RWPE2 (cell line): Measurements from ENCODE around the gene PTN.
"Not testable (repeated sequence)": the region's sequence is repeated elsewhere in the genome, so short reads cannot be mapped to it uniquely, and the experiment has no call there.

Experiments
- ATAC-seq: fragments of 200-7000 bp; cut with Tn5 transposase; 3 replicates; pipeline ENCODE4 v1.9.1; 2021; ENCODE audit warnings: low read depth
- DNase-seq: peaks from one replicate; pipeline ENCODE4 v3.0.0-alpha.2; 2020; ENCODE audit warnings: low spot score
- H3K27ac ChIP-seq: fragments of 450-650 bp; 2 replicates; pipeline ENCODE4 v1.5.1; 2017; ENCODE audit warnings: mild to moderate bottlenecking; ENCODE audit not compliant: poor library complexity, severe bottlenecking
- H3K27me3 ChIP-seq: fragments of 250-450 bp; sonication (Bioruptor Pico); 2 replicates; pipeline ENCODE4 v1.5.1; 2021; ENCODE audit warnings: mild to moderate bottlenecking, moderate library complexity; ENCODE audit not compliant: insufficient read depth, poor library complexity, severe bottlenecking
- H3K36me3 ChIP-seq: fragments of 250-450 bp; sonication (Bioruptor Pico); 2 replicates; pipeline ENCODE4 v1.5.1; 2020; ENCODE audit warnings: low read depth, mild to moderate bottlenecking, moderate library complexity
- H3K4me1 ChIP-seq: fragments of 250-450 bp; sonication (Bioruptor Pico); 2 replicates; pipeline ENCODE4 v1.5.1; 2021; ENCODE audit warnings: mild to moderate bottlenecking, moderate library complexity; ENCODE audit not compliant: insufficient read depth, poor library complexity, severe bottlenecking
- H3K4me3 ChIP-seq: fragments of 250-450 bp; sonication (Bioruptor Pico); 2 replicates; pipeline ENCODE4 v1.5.1; 2021; ENCODE audit warnings: mild to moderate bottlenecking, moderate library complexity; ENCODE audit not compliant: severe bottlenecking
- H3K9me3 ChIP-seq: fragments of 250-450 bp; sonication (Bioruptor Pico); 2 replicates; pipeline ENCODE4 v1.5.1; 2021; ENCODE audit warnings: mild to moderate bottlenecking, moderate library complexity; ENCODE audit not compliant: severe bottlenecking
- TF ChIP-seq, protein P1 (sequence below): fragments of 450-650 bp; IDR thresholded peaks from one replicate; pipeline ENCODE4 v1.5.1; 2017; ENCODE audit warnings: mild to moderate bottlenecking, moderate library complexity; ENCODE audit not compliant: poor library complexity, severe bottlenecking

PTN gene

GRCh38 chr7:137266764-137267163 is 76.8 kb downstream of the PTN start:
- Histone ChIP-seq H3K9me3 (no peaks in the 10 kb centered on the region), H3K36me3 (no peaks in the 10 kb centered on the region), H3K4me1 (no peaks in the 10 kb centered on the region), H3K27ac (no peak overlapping the region), H3K27me3 (no peaks in the 10 kb centered on the region), H3K4me3 (no peak overlapping the region)
- DNase-seq, result no peak
- TF ChIP-seq, protein P1, sequence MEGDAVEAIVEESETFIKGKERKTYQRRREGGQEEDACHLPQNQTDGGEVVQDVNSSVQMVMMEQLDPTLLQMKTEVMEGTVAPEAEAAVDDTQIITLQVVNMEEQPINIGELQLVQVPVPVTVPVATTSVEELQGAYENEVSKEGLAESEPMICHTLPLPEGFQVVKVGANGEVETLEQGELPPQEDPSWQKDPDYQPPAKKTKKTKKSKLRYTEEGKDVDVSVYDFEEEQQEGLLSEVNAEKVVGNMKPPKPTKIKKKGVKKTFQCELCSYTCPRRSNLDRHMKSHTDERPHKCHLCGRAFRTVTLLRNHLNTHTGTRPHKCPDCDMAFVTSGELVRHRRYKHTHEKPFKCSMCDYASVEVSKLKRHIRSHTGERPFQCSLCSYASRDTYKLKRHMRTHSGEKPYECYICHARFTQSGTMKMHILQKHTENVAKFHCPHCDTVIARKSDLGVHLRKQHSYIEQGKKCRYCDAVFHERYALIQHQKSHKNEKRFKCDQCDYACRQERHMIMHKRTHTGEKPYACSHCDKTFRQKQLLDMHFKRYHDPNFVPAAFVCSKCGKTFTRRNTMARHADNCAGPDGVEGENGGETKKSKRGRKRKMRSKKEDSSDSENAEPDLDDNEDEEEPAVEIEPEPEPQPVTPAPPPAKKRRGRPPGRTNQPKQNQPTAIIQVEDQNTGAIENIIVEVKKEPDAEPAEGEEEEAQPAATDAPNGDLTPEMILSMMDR, result no peak
- ATAC-seq, result no peak

- H3K9me3 ChIP-seq, H3K27me3 ChIP-seq, H3K4me3 ChIP-seq, H3K4me1 ChIP-seq, ATAC-seq, H3K27ac ChIP-seq, H3K36me3 ChIP-seq, DNase-seq: not testable (repeated sequence)
These were observed 78.1 kb downstream of the PTN start for GRCh38 chr7:137265480-137265879.

DNA sequence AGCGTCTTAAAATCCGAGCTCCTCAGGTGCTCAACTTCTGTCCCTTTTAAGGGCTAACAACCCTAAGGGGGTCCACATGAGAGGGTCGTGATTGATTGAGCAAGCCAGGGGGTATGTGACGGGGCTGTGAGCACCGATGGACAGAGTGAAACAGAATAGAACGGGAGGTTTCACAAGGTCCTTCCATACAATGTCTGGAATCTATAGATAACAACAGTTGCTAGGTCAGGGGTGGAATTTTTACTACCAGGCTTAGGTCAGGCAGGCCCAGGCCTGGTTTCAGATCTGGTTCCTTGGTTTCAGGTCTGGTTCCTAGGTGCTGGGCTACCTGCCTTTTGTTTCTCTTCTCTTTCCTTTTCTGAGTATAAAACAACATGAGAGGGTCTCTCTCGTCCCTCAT is 80.9 kb downstream of the PTN start:
- no peaks in the 10 kb centered on the region for H3K36me3 ChIP-seq
- no peak for ATAC-seq
- no peak overlapping the region for H3K4me3 ChIP-seq
- H3K4me1 ChIP-seq, result no peaks in the 10 kb centered on the region
- no peaks in the 10 kb centered on the region for H3K9me3 ChIP-seq
- H3K27me3 ChIP-seq, result peaks cover 7% of the 10 kb centered on the region
- no peak overlapping the region for H3K27ac ChIP-seq
- no peak for DNase-seq
- TF ChIP-seq, protein P1, result no peak

GRCh38 chr7:137258552-137258951 is 85.0 kb downstream of the PTN start:
- TF ChIP-seq, protein P1, result no peak
- no peaks in the 10 kb centered on the region for H3K4me1 ChIP-seq

DNA sequence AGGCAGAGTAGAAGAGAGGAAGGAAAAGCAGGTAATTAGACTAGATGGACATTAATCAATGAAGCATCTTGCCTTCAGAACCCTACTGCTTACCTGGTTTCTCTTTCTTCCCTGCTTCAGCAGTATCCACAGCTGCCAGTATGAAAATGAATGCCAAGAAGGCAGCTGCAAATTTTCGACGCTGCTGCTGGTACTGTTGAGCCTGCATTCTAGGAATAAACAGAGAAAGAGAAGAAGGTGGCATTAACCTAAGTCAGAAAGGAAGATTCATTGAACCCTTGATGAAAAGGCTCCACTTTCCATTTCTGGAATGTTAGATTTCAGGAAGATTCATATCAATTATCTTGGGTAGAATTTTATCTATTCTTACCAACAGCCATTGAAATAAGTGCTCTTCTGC is 88.8 kb downstream of the PTN start:
- H3K4me1 ChIP-seq, result no peaks in the 10 kb centered on the region
- TF ChIP-seq, protein P1, result no peak
- DNase-seq (no peak), ATAC-seq (no peak)
- H3K9me3 ChIP-seq, result no peaks in the 10 kb centered on the region
- no peak overlapping the region for H3K4me3 ChIP-seq
- H3K27ac ChIP-seq, result no peak overlapping the region
- H3K36me3 ChIP-seq, result no peaks in the 10 kb centered on the region
- H3K27me3 ChIP-seq, result peaks cover 7% of the 10 kb centered on the region

More at GRCh38 chr7:137258552-137258951, 85.0 kb downstream of the PTN start:
- H3K36me3 ChIP-seq, result no peaks in the 10 kb centered on the region
- no peak for ATAC-seq
- peaks cover 9% of the 10 kb centered on the region for H3K27me3 ChIP-seq
- no peaks in the 10 kb centered on the region for H3K9me3 ChIP-seq
- no peak for DNase-seq
- no peak overlapping the region for H3K4me3 ChIP-seq
- H3K27ac ChIP-seq, result no peak overlapping the region

GRCh38 chr7:137245890-137246289 is 97.6 kb downstream of the PTN start:
- Histone ChIP-seq H3K4me1 (no peaks in the 10 kb centered on the region), H3K27ac (no peak overlapping the region), H3K36me3 (no peaks in the 10 kb centered on the region), H3K9me3 (no peaks in the 10 kb centered on the region), H3K27me3 (no peaks in the 10 kb centered on the region), H3K4me3 (no peak overlapping the region)
- TF ChIP-seq, protein P1, result no peak
- ATAC-seq, result no peak
- DNase-seq, result no peak
